SU-DHL-6 (cell line): ENCODE data around the gene ARHGAP21.

Source experiments
- CTCF ChIP-seq: fragments of 200-600 bp; sonication (generic); IDR thresholded peaks from one replicate; pipeline ENCODE4 v1.5.1; 2017; ENCODE audit warnings: antibody characterized with exemption, mild to moderate bottlenecking, low read length, moderate library complexity; ENCODE audit not compliant: insufficient read depth, poor library complexity, severe bottlenecking
- EZH2phosphoT487 ChIP-seq: fragments of 200-600 bp; sonication (generic), shearing (Covaris generic); conservative IDR thresholded peaks from 2 replicates; pipeline ENCODE4 v1.6.1; 2018; ENCODE audit warnings: mild to moderate bottlenecking, antibody characterized with exemption, low read length, moderate library complexity, mixed read lengths

GRCh38 chr10:24545585-24545984 lies 178.1 kb downstream of the ARHGAP21 start:
- no peak for TF ChIP-seq CTCF
- no peak for TF ChIP-seq EZH2phosphoT487
